BLaER1 treated with 17β-estradiol and CSF1 and Interleukin-3, amounts not matched to agents 10 nM and 100 nM (cell line): ENCODE data around the gene FUT4.

Experiments
- H3K27ac ChIP-seq, 11 experiments: shearing (Covaris generic); formaldehyde crosslinking; 2 replicates each; pipeline ENCODE4 v1.8.1; 2022
- H3K27me3 ChIP-seq, 11 experiments: shearing (Covaris generic); formaldehyde crosslinking; 2 replicates each; pipeline ENCODE4 v1.8.1; 2022
- H3K36me3 ChIP-seq, 11 experiments: shearing (Covaris generic); formaldehyde crosslinking; 2 replicates each; pipeline ENCODE4 v1.8.1; 2022
- H3K4me1 ChIP-seq, 10 experiments: shearing (Covaris generic); formaldehyde crosslinking; 2 replicates each; pipeline ENCODE4 v1.8.1; 2022
- H3K4me2 ChIP-seq, 11 experiments: shearing (Covaris generic); formaldehyde crosslinking; 2 replicates each; pipeline ENCODE4 v1.8.1; 2022
- H3K4me3 ChIP-seq, 10 experiments: shearing (Covaris generic); formaldehyde crosslinking; 2 replicates each; pipeline ENCODE4 v1.8.1; 2022
- H3K9ac ChIP-seq, 11 experiments: shearing (Covaris generic); formaldehyde crosslinking; 2 replicates each; pipeline ENCODE4 v1.8.1; 2022
- H3K9me3 ChIP-seq, 11 experiments: shearing (Covaris generic); formaldehyde crosslinking; replicated peaks in 1 of 11; 2 replicates each; pipeline ENCODE4 v1.8.1; 2022
- H4K20me1 ChIP-seq, 11 experiments: shearing (Covaris generic); formaldehyde crosslinking; 2 replicates each; pipeline ENCODE4 v1.8.1; 2022
- Cebpa-rat ChIP-seq, 11 experiments: shearing (Covaris generic); IDR thresholded peaks; 2 replicates each; pipeline ENCODE4 v1.8.1; 2022

The FUT4 gene

GRCh38 chr11:94583866-94584500 is 40.3 kb downstream of the FUT4 start:
- Histone ChIP-seq H3K4me1 (peaks cover 0 to 56% (median 37%) of the 10 kb centered on the region in 10 experiments; a peak in 16 of 20 replicates), H3K27ac (peak overlapping the region in 7 of 11 experiments; percentile 45 to 85 (median 69); a peak in 13 of 22 replicates), H3K27me3 (no peaks in the 10 kb centered on the region), H3K9me3 (no peaks in the 10 kb centered on the region), H3K4me3 (0 out of 20 replicates have a peak overlapping the region, but pooled peaks of 1 of the 10 experiments have one; percentile 34), H4K20me1 (no peaks in the 10 kb centered on the region), H3K4me2 (peak overlapping the region in 8 of 11 experiments; percentile 21 to 81 (median 74); a peak in 14 of 22 replicates), H3K36me3 (peaks cover 0 to under 1% (median 0%) of the 10 kb centered on the region in 11 experiments; a peak in 1 of 22 replicates), H3K9ac (peak overlapping the region in 5 of 11 experiments; percentile 35 to 68 (median 55); a peak in 9 of 22 replicates)
- TF ChIP-seq Cebpa-rat (IDR thresholded peaks at IDR 0.05) = no peak

DNA sequence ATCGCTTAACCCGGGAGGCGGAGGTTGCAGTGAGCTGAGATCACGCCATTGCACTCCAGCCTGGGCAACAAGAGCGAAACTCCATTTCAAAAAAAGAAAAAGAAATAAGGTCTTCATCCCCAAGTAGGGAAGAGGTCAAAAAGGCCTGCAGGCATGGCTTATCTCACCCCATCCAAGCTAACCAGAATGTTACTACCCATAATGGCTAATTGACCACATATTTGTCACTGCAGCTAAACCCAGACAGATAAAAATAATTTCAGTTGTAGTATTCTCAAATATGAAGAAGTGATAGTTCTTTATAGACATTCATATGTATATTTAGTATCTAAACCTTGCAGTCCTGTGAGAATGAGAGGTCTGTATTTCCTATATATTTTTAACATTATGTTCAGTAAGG is 41.3 kb downstream of the FUT4 start:
- Histone ChIP-seq H3K9me3 (no peaks in the 10 kb centered on the region), H3K4me2 (peak overlapping the region in 5 of 11 experiments; percentile 73 to 81 (median 77); a peak in 10 of 22 replicates), H4K20me1 (no peaks in the 10 kb centered on the region), H3K4me1 (peaks cover 6 to 51% (median 36%) of the 10 kb centered on the region in 10 experiments), H3K9ac (peak overlapping the region in 1 of 11 experiments; percentile 68; a peak in 2 of 22 replicates), H3K27ac (peak overlapping the region in 4 of 11 experiments; percentile 69 to 85 (median 80); a peak in 7 of 22 replicates), H3K36me3 (peaks cover 0 to 9% (median 0%) of the 10 kb centered on the region in 11 experiments; a peak in 1 of 22 replicates), H3K4me3 (no peak overlapping the region), H3K27me3 (no peaks in the 10 kb centered on the region)
- no peak for TF ChIP-seq Cebpa-rat (IDR thresholded peaks at IDR 0.05)

DNA sequence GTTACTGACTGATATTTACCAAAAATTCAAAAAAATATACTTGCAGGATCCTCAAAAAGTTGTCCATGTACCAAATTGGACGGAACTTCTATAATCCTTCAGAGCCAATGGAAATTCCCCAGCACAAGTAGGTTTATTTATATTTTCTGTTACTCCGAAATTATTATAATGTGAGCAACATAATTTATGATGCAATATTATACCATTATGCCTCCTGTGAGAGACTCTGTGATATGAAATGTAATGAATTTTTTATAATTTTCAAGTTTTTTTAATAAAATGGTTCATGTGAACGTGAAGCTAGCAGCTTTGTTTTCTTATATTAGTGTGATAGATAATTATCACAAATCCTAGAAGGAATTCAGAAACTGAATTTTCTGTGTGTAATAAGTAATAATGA is 41.7 kb downstream of the FUT4 start:
- Histone ChIP-seq H3K4me3 (no peak overlapping the region), H3K4me1 (peaks cover 11 to 48% (median 39%) of the 10 kb centered on the region in 10 experiments), H3K9ac (no peak overlapping the region), H3K27ac (peak overlapping the region in 1 of 11 experiments; percentile 83; a peak in 1 of 22 replicates), H4K20me1 (no peaks in the 10 kb centered on the region), H3K36me3 (peaks cover 0 to 9% (median 0%) of the 10 kb centered on the region in 11 experiments; a peak in 1 of 22 replicates), H3K9me3 (no peaks in the 10 kb centered on the region), H3K4me2 (peak overlapping the region in 1 of 11 experiments; percentile 81; a peak in 1 of 22 replicates), H3K27me3 (no peaks in the 10 kb centered on the region)
- no peak for TF ChIP-seq Cebpa-rat (IDR thresholded peaks at IDR 0.05)

GRCh38 chr11:94586546-94586945 is 42.8 kb downstream of the FUT4 start:
- H3K27me3 ChIP-seq = no peaks in the 10 kb centered on the region
- no peak overlapping the region for H3K4me2 ChIP-seq
- no peak overlapping the region for H3K4me3 ChIP-seq
- H3K27ac ChIP-seq = no peak overlapping the region
- TF ChIP-seq Cebpa-rat (IDR thresholded peaks at IDR 0.05) = no peak
- peaks cover 0 to 9% (median 0%) of the 10 kb centered on the region in 11 experiments; a peak in 2 of 22 replicates for H3K36me3 ChIP-seq
- H3K9ac ChIP-seq = no peak overlapping the region
- no peaks in the 10 kb centered on the region for H4K20me1 ChIP-seq
- H3K4me1 ChIP-seq = peaks cover 16 to 45% (median 36%) of the 10 kb centered on the region in 10 experiments
- no peaks in the 10 kb centered on the region for H3K9me3 ChIP-seq

DNA sequence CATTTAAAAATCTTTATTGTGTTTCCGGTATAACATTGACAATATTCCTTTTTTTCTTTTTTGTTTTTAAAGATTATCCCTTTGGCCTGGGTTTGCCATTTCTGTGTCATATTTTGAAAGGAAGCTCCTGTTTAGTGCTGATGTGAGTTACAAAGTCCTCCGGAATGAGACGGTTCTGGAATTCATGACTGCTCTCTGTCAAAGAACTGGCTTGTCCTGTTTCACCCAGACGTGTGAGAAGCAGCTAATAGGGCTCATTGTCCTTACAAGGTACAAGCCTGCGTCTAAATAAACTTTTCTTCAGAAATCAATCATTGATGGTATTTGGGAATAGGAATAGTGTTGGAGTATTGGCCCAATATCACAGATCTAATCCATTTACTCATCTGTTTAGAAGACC is 43.3 kb downstream of the FUT4 start:
- no peak overlapping the region for H3K4me2 ChIP-seq
- H4K20me1 ChIP-seq = no peaks in the 10 kb centered on the region
- H3K4me3 ChIP-seq = no peak overlapping the region
- H3K27ac ChIP-seq = no peak overlapping the region
- no peak overlapping the region for H3K9ac ChIP-seq
- TF ChIP-seq Cebpa-rat (IDR thresholded peaks at IDR 0.05) = no peak
- H3K27me3 ChIP-seq = no peaks in the 10 kb centered on the region
- H3K4me1 ChIP-seq = peaks cover 16 to 41% (median 31%) of the 10 kb centered on the region in 10 experiments
- peaks cover 0 to 9% (median 0%) of the 10 kb centered on the region in 11 experiments; a peak in 2 of 22 replicates for H3K36me3 ChIP-seq
- no peaks in the 10 kb centered on the region for H3K9me3 ChIP-seq

DNA sequence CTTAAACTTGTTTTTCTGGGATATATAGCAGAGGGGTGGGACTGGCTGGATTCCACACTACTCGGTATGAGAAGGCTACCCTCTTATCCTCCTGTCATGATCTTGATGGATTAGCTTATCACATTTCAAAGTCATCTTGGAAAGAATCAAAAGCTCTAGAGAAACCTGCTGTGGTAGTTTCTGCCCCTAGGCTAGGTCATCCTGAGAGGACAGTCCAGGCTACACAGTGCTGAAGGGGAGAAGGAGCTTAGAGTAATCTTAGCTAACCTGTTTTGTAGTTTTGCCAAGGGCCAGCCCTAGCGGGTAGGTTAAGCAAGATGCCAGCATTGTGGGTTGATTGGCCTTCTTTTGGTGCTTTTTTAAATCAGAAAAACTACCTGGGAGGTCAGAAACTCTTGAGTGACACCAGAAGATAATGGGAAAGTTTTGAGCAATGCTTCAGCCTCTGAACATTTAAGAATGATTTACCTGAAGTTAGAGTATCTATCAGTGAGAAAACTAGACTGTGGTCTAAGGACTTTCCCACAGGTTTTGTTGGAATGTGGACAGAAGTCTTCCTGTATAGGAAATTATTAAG is 44.7 kb downstream of the FUT4 start:
- no peak for TF ChIP-seq Cebpa-rat (IDR thresholded peaks at IDR 0.05)
- Histone ChIP-seq H3K4me2 (no peak overlapping the region), H3K27me3 (no peaks in the 10 kb centered on the region), H3K9me3 (no peaks in the 10 kb centered on the region), H3K27ac (no peak overlapping the region), H3K9ac (no peak overlapping the region), H3K4me1 (peaks cover 16 to 28% (median 19%) of the 10 kb centered on the region in 10 experiments), H3K36me3 (peaks cover 0 to 9% (median 0%) of the 10 kb centered on the region in 11 experiments; a peak in 2 of 22 replicates), H3K4me3 (no peak overlapping the region), H4K20me1 (no peaks in the 10 kb centered on the region)

GRCh38 chr11:94590352-94591041 is 46.8 kb downstream of the FUT4 start:
- Histone ChIP-seq H3K27me3 (no peaks in the 10 kb centered on the region), H3K9ac (no peak overlapping the region), H3K9me3 (no peaks in the 10 kb centered on the region), H3K4me1 (peaks cover 0 to 28% (median 15%) of the 10 kb centered on the region in 10 experiments; a peak in 14 of 20 replicates), H4K20me1 (no peaks in the 10 kb centered on the region), H3K27ac (no peak overlapping the region), H3K36me3 (peaks cover 0 to 14% (median 0%) of the 10 kb centered on the region in 11 experiments; a peak in 2 of 22 replicates), H3K4me3 (no peak overlapping the region), H3K4me2 (peak overlapping the region in 8 of 11 experiments; percentile 9 to 58 (median 31); a peak in 15 of 22 replicates)
- no peak for TF ChIP-seq Cebpa-rat (IDR thresholded peaks at IDR 0.05)

- no peak overlapping the region for H3K4me3 ChIP-seq
- no peak overlapping the region for H3K27ac ChIP-seq
- peaks cover 0 to 28% (median 15%) of the 10 kb centered on the region in 10 experiments; a peak in 13 of 20 replicates for H3K4me1 ChIP-seq
- no peaks in the 10 kb centered on the region for H3K9me3 ChIP-seq
- no peaks in the 10 kb centered on the region for H4K20me1 ChIP-seq
- H3K36me3 ChIP-seq = peaks cover 0 to 17% (median 0%) of the 10 kb centered on the region in 11 experiments; a peak in 2 of 22 replicates
- no peak overlapping the region for H3K9ac ChIP-seq
- no peak for TF ChIP-seq Cebpa-rat (IDR thresholded peaks at IDR 0.05)
- no peak overlapping the region for H3K4me2 ChIP-seq
- no peaks in the 10 kb centered on the region for H3K27me3 ChIP-seq
These were observed 49.3 kb downstream of the FUT4 start for GRCh38 chr11:94593030-94593429.
